Measurements from ENCODE around the gene RCN1.

DNA sequence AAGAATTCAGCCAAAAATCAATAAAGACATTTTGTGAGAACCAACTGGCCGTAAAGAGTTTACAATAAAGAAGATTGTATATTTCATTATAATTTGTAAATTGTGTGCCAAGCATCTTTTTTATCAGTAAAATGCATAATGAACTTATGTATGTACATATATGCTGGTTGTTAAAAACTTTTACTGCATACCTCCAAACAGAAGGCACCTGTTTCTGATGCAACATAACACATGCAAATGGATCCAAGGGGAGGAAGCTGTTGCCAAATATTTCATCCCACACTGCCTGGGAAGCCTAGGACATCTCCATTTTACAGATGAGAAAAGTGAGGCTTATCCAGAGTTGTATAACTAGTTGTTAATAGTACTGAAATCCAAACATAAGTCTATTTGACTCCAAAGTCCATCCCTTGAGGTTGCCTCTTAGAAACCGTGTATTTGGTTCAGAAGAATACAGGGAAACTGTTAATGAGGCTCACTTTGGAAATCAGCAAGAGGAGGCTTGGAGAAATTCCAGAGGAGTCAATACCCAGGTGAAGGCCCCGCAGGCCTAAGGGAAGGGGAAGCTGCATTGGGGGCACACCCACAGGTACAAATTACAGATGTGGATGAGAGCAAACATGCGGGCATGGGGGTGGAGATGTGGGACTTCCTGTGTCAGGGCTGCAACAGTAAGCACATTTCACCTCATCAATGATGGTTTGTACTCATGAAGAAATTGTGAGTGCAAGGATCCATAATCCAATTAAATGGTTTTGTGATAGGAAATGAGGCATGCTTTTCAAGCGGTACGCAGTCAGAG is 51.1 kb downstream of the RCN1 start:
- TF ChIP-seq, protein P1, sequence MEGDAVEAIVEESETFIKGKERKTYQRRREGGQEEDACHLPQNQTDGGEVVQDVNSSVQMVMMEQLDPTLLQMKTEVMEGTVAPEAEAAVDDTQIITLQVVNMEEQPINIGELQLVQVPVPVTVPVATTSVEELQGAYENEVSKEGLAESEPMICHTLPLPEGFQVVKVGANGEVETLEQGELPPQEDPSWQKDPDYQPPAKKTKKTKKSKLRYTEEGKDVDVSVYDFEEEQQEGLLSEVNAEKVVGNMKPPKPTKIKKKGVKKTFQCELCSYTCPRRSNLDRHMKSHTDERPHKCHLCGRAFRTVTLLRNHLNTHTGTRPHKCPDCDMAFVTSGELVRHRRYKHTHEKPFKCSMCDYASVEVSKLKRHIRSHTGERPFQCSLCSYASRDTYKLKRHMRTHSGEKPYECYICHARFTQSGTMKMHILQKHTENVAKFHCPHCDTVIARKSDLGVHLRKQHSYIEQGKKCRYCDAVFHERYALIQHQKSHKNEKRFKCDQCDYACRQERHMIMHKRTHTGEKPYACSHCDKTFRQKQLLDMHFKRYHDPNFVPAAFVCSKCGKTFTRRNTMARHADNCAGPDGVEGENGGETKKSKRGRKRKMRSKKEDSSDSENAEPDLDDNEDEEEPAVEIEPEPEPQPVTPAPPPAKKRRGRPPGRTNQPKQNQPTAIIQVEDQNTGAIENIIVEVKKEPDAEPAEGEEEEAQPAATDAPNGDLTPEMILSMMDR (IDR thresholded peaks at IDR 0.05): no peak
- TF ChIP-seq EP300 (IDR thresholded peaks at IDR 0.05): no peak
- no peak for TF ChIP-seq POLR2A (IDR thresholded peaks at IDR 0.05)

Data from tibial nerve (tissue), 4 donors.